Large intestine (tissue), 3 donors: ENCODE results near the gene PTPRM. TPM values are rescaled to one million over a fixed set of nuclear protein-coding genes. Genes with fewer than 3 reads are reported as not detected.

ENCODE experiments used
- DNase-seq, 2 donors: peaks; one replicate each; pipeline versions ENCODE4 v3.0.0 to v3.0.0-alpha.2; 2013
- H3K27ac ChIP-seq: one replicate; pipeline ENCODE4 v1.5.1; 2013; ENCODE audit warnings: low read length
- H3K27me3 ChIP-seq: 2 replicates; pipeline ENCODE4 v1.6.1; 2013; ENCODE audit warnings: low read length; ENCODE audit not compliant: control insufficient read depth, insufficient read depth
- H3K36me3 ChIP-seq: 2 replicates; pipeline ENCODE4 v1.6.1; 2013; ENCODE audit warnings: low read length; ENCODE audit not compliant: control insufficient read depth, insufficient read depth
- H3K4me1 ChIP-seq: one replicate; pipeline ENCODE4 v1.6.1; 2013; ENCODE audit warnings: low read length; ENCODE audit not compliant: control insufficient read depth, insufficient read depth
- H3K4me3 ChIP-seq: one replicate; pipeline ENCODE4 v1.5.1; 2013; ENCODE audit warnings: low read length
- H3K9me3 ChIP-seq: one replicate; pipeline ENCODE4 v1.6.1; 2013; ENCODE audit warnings: mild to moderate bottlenecking, low read depth, low read length, moderate library complexity; ENCODE audit not compliant: control insufficient read depth
- WGBS: methylation state at CpG from one replicate; pipeline ENCODE4 v1.1.5; 2013; ENCODE audit warnings: low lambda C conversion rate; ENCODE audit not compliant: insufficient coverage; 5-methylcytosine and 5-hydroxymethylcytosine counted together
- polyA plus RNA-seq: library from polyadenylated mRNA; unstranded; fragments of 120-200 nt; gene quantifications from one replicate; pipeline ENCODE4 v1.2.1, GENCODE V29; 2013

Gene PTPRM
- polyA plus RNA-seq, 1 donor = 27.2 TPM

DNA sequence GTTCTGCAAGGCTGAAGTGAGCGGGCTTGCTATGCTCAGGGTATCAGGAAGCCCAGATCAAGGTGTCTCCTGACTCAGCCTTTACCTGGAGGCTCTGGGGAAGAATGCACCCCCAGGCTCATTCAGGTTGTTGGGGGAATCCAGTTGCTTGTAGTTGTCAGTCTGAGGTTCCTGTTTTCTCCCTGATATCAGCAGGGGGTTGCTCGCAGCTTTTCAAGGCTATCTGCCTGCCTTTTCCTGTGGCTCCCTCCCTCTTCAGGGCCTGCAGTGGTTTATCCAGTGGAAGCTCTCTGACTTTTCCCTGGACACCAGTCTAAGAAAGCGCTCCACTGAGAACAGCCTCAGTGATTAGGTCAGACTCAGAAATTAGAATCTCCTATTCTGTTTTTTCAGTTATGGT lies 116.6 kb downstream of the PTPRM start:
- no CpG with 5 or more reads among the region's 3 CpGs for WGBS
- no peaks in the 10 kb centered on the region for H3K9me3 ChIP-seq
- H3K4me1 ChIP-seq = no peaks in the 10 kb centered on the region
- H3K27ac ChIP-seq = no peak overlapping the region
- no peak for DNase-seq
- H3K36me3 ChIP-seq = no peaks in the 10 kb centered on the region
- H3K4me3 ChIP-seq = no peak overlapping the region
- peaks cover 2% of the 10 kb centered on the region for H3K27me3 ChIP-seq

DNA sequence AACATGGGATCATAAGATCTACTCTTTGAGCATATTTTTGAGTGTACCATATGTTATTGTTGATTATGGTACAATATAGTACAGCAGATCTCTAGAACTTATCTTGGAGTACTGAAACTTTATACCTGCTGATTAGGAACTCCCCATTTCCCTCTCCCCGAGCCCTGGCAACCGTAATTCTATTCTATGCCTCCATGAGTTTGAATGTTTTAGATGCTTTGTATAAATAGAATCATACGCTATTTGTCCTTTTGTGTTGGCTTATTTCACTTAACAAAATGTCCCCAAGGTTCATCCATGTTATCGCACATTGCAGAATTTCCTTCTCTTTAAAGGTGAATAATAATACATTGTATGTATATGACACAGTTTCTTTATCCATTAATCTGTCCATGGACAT lies 117.2 kb downstream of the PTPRM start:
- Histone ChIP-seq H3K27ac (no peak overlapping the region), H3K4me3 (no peak overlapping the region), H3K36me3 (no peaks in the 10 kb centered on the region), H3K9me3 (no peaks in the 10 kb centered on the region), H3K4me1 (no peaks in the 10 kb centered on the region), H3K27me3 (peaks cover 2% of the 10 kb centered on the region)
- DNase-seq = no peak
- 100% methylated on average over 2 of the region's 4 CpGs for WGBS

DNA sequence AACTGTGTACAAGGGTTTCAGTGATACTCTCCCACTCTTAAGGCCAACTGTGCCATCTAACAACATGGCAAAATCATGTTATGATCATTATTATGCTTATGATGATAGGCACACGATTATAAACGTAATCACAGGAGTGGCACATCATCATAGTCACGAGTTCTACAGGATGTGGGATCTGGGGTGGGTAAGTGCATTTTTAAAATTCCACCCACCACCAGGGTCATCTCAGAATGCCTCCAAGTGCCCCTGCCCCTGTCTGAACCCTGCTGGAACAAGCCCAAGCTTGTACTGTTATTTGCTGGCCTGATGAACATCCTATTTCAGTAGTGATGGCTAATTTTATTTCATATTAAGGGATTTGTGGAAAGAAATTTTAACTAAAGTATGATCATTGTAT lies 117.8 kb downstream of the PTPRM start:
- Histone ChIP-seq H3K36me3 (no peaks in the 10 kb centered on the region), H3K4me1 (no peaks in the 10 kb centered on the region)
- no CpG with 5 or more reads among the region's 3 CpGs for WGBS

DNA sequence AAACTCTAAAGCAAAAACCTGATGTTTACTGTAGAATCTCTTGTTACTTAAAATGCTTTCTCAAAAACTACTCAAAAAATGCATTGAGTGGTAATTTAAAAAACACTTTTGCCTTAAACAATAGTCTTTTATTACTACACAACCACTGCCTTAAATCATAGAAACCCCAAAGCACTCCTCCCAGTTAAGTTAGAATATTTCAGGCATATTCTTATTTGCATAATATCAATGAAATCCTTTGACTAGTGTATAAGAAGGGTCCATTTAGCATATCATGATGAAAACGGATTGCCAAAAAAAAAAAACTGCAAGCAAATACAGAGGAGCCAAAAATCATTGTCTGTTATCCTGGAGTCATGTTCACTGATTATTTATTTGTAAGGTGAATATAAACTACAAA lies 119.2 kb downstream of the PTPRM start:
- H3K27me3 ChIP-seq = peaks cover 2% of the 10 kb centered on the region
- no peaks in the 10 kb centered on the region for H3K4me1 ChIP-seq
- no peak for DNase-seq
- 86% methylated on average over 1 of the region's 1 CpG for WGBS
- no peaks in the 10 kb centered on the region for H3K36me3 ChIP-seq
- H3K4me3 ChIP-seq = no peak overlapping the region
- no peak overlapping the region for H3K27ac ChIP-seq
- H3K9me3 ChIP-seq = no peaks in the 10 kb centered on the region

More for the DNA sequence above, 117.8 kb downstream of the PTPRM start:
- DNase-seq = no peak
- H3K27me3 ChIP-seq = peaks cover 2% of the 10 kb centered on the region
- no peak overlapping the region for H3K4me3 ChIP-seq
- no peak overlapping the region for H3K27ac ChIP-seq
- H3K9me3 ChIP-seq = no peaks in the 10 kb centered on the region

DNA sequence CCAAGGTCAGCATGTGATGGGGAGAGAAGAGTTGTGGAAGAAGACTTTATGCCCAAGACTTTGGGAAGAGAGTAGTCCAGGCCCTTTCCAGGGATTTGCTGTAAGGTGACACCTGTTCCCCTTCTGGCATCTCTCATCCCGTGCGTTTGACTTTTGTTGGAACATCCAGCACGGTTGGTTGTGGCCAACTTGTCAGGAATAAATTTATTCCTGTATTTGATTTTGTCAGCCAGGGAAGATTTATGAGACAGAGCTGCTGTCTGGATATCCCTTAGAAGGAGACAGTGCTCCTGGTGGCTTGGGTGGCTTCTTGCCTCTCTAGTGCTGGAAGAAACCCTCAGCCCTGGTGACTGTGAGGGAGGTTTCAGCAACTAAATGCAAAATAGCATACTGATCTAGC lies 121.5 kb downstream of the PTPRM start:
- WGBS = 100% methylated on average over 2 of the region's 3 CpGs

DNA sequence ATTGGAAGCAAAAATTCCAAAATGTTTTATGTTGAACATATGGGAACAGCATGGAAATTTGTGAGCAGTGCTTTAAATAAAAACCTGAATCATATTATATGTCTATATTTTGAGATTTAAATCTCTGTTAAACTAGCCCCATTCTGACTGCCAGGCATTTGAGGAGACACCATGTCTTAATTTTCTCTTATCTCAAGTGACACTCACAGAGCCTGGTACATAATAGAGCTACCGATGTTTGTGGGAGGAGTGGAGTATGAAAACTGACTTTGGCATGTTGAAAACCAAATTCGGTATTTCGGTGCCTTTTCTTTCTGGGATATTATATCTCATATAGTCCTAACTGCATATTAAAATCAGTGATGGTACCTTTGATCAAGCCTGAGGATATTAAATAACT lies 124.1 kb downstream of the PTPRM start:
- Histone ChIP-seq H3K27ac (no peak overlapping the region), H3K4me3 (no peak overlapping the region), H3K36me3 (no peaks in the 10 kb centered on the region), H3K4me1 (no peaks in the 10 kb centered on the region), H3K9me3 (no peaks in the 10 kb centered on the region), H3K27me3 (peaks cover 2% of the 10 kb centered on the region)
- DNase-seq = no peak
- WGBS = 100% methylated on average over 2 of the region's 3 CpGs

More for the DNA sequence above, 121.5 kb downstream of the PTPRM start:
- Histone ChIP-seq H3K9me3 (no peaks in the 10 kb centered on the region), H3K4me1 (no peaks in the 10 kb centered on the region), H3K4me3 (no peak overlapping the region), H3K36me3 (no peaks in the 10 kb centered on the region), H3K27ac (no peak overlapping the region), H3K27me3 (peaks cover 2% of the 10 kb centered on the region)
- no peak for DNase-seq

DNA sequence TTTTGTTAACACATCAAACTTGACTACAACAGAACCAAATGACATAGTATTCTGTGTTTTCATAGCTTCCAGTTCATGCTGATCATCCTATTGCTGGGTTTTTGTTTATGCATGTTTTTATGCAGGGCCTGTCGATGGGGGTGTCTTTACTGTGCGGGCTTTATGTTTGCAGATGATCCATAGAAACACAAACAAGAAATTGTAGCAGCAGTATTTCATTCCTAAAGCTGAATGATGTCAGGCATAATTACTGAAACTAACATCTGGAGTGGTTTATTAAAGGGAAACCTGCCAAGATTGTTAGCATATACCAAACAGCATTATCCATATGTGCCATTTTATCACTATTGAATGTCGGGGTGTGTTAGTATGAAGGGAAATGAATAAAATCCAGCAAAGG lies 129.7 kb downstream of the PTPRM start:
- no CpG with 5 or more reads among the region's 3 CpGs for WGBS
- Histone ChIP-seq H3K4me1 (no peaks in the 10 kb centered on the region), H3K27me3 (no peaks in the 10 kb centered on the region), H3K27ac (no peak overlapping the region), H3K9me3 (no peaks in the 10 kb centered on the region), H3K36me3 (no peaks in the 10 kb centered on the region), H3K4me3 (no peak overlapping the region)
- no peak for DNase-seq

DNA sequence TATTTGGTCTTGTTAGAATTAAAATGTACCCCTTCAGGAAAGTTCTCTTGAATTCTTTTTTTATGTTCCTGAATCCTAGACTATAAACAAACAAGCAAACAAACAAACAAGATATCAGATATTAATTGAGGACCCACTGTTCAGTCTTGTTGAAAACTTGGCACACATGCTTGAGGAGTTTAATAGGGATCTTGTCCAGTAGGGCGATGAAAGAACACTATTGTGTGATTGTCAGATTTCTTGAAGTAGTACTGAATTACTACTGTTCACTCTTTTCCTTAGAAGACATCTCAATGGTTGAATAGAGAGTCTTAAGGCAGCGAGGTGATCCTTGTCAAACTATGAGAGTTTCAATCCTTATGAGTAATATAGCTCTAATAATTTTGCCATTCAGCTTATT lies 130.2 kb downstream of the PTPRM start:
- Histone ChIP-seq H3K4me3 (no peak overlapping the region), H3K9me3 (no peaks in the 10 kb centered on the region), H3K27ac (no peak overlapping the region), H3K27me3 (no peaks in the 10 kb centered on the region), H3K4me1 (no peaks in the 10 kb centered on the region), H3K36me3 (no peaks in the 10 kb centered on the region)
- no peak for DNase-seq
- WGBS = no CpG with 5 or more reads among the region's 2 CpGs

DNA sequence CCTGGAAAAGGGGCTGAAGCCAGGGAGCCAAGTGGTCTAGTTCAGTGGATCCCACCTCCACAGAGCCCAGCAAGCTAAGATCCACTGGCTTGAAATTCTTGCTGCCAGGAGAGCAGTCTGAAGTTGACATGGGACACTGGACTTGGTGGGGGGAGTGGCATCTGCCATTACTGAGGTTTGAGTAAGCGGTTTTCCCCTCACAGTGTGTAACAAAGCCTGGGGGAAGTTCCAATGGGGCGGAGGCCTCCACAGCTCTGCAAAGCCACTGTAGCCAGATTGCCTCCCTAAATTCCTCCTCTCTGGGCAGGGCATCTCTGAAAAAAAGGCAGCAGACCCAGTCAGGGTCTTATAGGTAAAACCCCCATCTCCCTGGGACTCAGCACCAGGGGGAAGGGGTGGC lies 144.4 kb downstream of the PTPRM start:
- no peaks in the 10 kb centered on the region for H3K36me3 ChIP-seq
- no peaks in the 10 kb centered on the region for H3K4me1 ChIP-seq
- H3K9me3 ChIP-seq = no peaks in the 10 kb centered on the region
- no peaks in the 10 kb centered on the region for H3K27me3 ChIP-seq
- no peak for DNase-seq
- WGBS = no CpG with 5 or more reads among the region's 2 CpGs
- no peak overlapping the region for H3K4me3 ChIP-seq
- no peak overlapping the region for H3K27ac ChIP-seq

DNA sequence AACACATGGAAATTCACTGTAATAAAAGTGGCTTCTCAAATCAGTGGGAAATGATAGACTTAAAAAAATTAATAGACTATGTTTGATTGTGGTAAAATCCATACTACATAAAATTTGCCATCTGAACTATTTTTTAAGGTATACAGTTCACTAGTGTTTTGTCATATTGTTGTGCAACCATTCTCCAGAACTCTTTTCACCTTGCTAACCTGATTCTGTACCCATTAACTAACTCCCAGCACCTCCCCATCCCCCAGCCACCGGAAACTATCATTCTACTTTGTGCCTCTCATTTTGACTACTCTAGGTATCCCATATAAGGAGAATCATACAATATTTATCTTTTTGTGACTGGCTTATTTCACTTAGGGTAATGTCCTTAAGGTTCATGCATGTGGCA lies 153.3 kb downstream of the PTPRM start:
- no peak for DNase-seq
- H3K4me1 ChIP-seq = no peaks in the 10 kb centered on the region
- no peaks in the 10 kb centered on the region for H3K9me3 ChIP-seq
- no CpG with 5 or more reads among the region's 1 CpG for WGBS
- H3K36me3 ChIP-seq = no peaks in the 10 kb centered on the region
- H3K27ac ChIP-seq = no peak overlapping the region
- H3K4me3 ChIP-seq = no peak overlapping the region
- H3K27me3 ChIP-seq = no peaks in the 10 kb centered on the region

DNA sequence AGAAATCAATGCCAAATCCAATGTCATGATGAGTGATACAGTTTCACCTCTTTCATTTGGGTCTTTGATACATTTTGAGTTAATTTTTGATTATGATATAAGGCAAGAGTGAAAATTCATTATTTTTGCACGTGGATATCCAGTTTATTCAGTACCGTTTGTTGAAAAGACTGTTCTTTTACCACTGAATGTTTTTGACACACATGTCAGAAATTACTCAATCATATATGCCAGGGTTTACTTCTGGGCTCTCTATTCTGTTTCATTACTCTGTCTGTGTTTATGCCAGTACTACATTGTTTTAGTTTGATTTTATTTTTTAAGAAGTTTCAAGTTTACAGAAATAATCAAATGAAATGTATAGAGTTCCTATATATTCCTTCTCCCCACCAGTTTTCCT lies 154.4 kb downstream of the PTPRM start:
- Histone ChIP-seq H3K4me3 (no peak overlapping the region), H3K27ac (no peak overlapping the region), H3K9me3 (no peaks in the 10 kb centered on the region), H3K27me3 (no peaks in the 10 kb centered on the region), H3K36me3 (no peaks in the 10 kb centered on the region), H3K4me1 (no peaks in the 10 kb centered on the region)
- WGBS = no CpG with 5 or more reads among the region's 2 CpGs
- DNase-seq = no peak
